ENCODE data around the gene ROR1. TPM values are rescaled to one million over a fixed set of nuclear protein-coding genes. Genes with fewer than 3 reads are reported as not detected.

Gene ROR1
- total and polyA plus RNA-seq, 10 of the 15 experiments (the other 5 are each of a cell fraction or from before 2014, with no cell fraction given): 0.02 to 0.08 (median 0.05) TPM; not detected in 6

DNA sequence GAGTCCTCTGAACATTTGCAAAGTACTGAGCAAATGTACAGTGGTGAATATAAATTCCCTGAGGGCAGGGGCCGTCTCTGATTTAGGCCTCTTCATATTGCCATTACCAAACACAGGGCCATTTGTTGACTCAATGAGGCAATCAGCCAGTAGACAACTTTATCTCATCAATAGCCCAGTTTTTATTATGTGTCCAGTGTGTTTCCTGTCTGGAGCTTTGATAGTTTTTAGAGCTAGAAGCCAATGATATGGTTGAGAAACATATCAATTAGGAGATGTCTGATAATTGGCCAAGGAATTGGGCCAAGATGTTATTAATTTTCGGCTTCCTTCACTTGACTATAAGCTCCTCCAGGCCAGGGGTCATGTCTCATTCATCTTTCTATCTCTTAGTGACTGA lies 163.0 kb downstream of the ROR1 start:
- DNase-seq (ENCODE audit: low read depth, low spot score) (no peak), ATAC-seq (no peak), FAIRE-seq (no peak)
- H3K4me3 ChIP-seq: no peak overlapping the region
- H3K4me2 ChIP-seq (ENCODE audit: control insufficient read depth, insufficient read depth): no peak overlapping the region
- ChIA-PET RAD21 (ENCODE audit: unreplicated experiment) (interaction anchor here (1.0 kb wide), 2 partner anchors 198 to 245 kb away, joined by 3 read pairs; no protein-coding TSS in a partner anchor), POLR2A (no interaction called here), SMC1A (ENCODE audit: uncharacterized antibody, unreplicated experiment) (interaction anchor here (0.6 to 2.0 kb wide), 3 partner anchors 201 to 308 kb away, joined by 3 to 6 read pairs (median 4); no protein-coding TSS in a partner anchor), CTCF (interaction anchor here (0.9 to 3.4 kb wide), 2 partner anchors 306 to 309 kb away, joined by 3 to 15 read pairs; no protein-coding TSS in a partner anchor)
- H4K20me1 ChIP-seq (ENCODE audit: control insufficient read depth, insufficient read depth): no peaks in the 10 kb centered on the region
- no peak overlapping the region for H3K9ac ChIP-seq (ENCODE audit: control insufficient read depth, insufficient read depth, low read length)
- no peak for TF ChIP-seq CTCF (IDR thresholded peaks at IDR 0.05 in 2 of 3, conservative IDR thresholded peaks at IDR 0.05 in 1 of 3; ENCODE audit: control insufficient read depth in 2 of 3, extremely low read depth in 1 of 3, insufficient read depth in 1 of 3, low read depth in 3 of 3, low read length in 3 of 3)
- no peak for TF ChIP-seq ZBED1 (IDR thresholded peaks at IDR 0.05; ENCODE audit: borderline replicate concordance)
- TF ChIP-seq ZNF207 (IDR thresholded peaks at IDR 0.05; ENCODE audit: borderline replicate concordance): no peak
- no peak for TF ChIP-seq PML (IDR thresholded peaks at IDR 0.05; ENCODE audit: low read length)
- TF ChIP-seq NBN (IDR thresholded peaks at IDR 0.05): no peak
- no peak for TF ChIP-seq ATF2 (IDR thresholded peaks at IDR 0.05; ENCODE audit: low read length)
- TF ChIP-seq POLR2AphosphoS5 (IDR thresholded peaks at IDR 0.05; ENCODE audit: low read length): no peak
- TF ChIP-seq YY1 (IDR thresholded peaks at IDR 0.05; ENCODE audit: low read depth, low read length): no peak
- TF ChIP-seq SRF (IDR thresholded peaks at IDR 0.05; ENCODE audit: low read depth in 2 of 2, low read length in 2 of 2): no peak
- no peak for TF ChIP-seq TCF12 (IDR thresholded peaks at IDR 0.05; ENCODE audit: low read depth, low read length)
- TF ChIP-seq HSF1 (IDR thresholded peaks at IDR 0.05; ENCODE audit: low read depth, low read length): no peak
- 0% methylated on average over 2 of the region's 2 CpGs for WGBS (ENCODE audit: insufficient coverage, insufficient replicate concordance, low lambda C conversion rate, missing lambda C conversion rate)
- intact Hi-C loops (cut with micrococcal nuclease; ENCODE audit: unreplicated experiment) (no loop called here), in situ Hi-C loops (cut with MboI) (no loop called here)
- H3K27ac ChIP-seq (ENCODE audit: control insufficient read depth, insufficient read depth): no peak overlapping the region
- H2AFZ ChIP-seq (ENCODE audit: control insufficient read depth, low read depth, low read length): no peak overlapping the region
- no peaks in the 10 kb centered on the region for H3K79me2 ChIP-seq (ENCODE audit: control insufficient read depth, insufficient read depth, low read length)
- H3K4me1 ChIP-seq (ENCODE audit: control insufficient read depth, insufficient read depth, low read length): no peaks in the 10 kb centered on the region
- no peaks in the 10 kb centered on the region for H3K9me3 ChIP-seq (replicated peaks; ENCODE audit: control insufficient read depth, insufficient read depth, low read length)
- no TSS peak for BruUV-seq (replicated peaks)
- H3K36me3 ChIP-seq (ENCODE audit: control insufficient read depth in 2 of 2, insufficient read depth in 2 of 2, low read length in 1 of 2): no peaks in the 10 kb centered on the region
- no peaks in the 10 kb centered on the region for H3K27me3 ChIP-seq (replicated peaks in 1 of 2; ENCODE audit: control insufficient read depth in 2 of 2, insufficient read depth in 2 of 2, low read length in 1 of 2)
